Measurements from ENCODE around the gene NYNRIN.

The NYNRIN gene

GRCh38 chr14:24430143-24430681 lies 31.4 kb downstream of the NYNRIN start:
- peak overlapping the region; percentile 89 to 97 (median 93) for H3K9ac ChIP-seq (ENCODE audit: low read length in 5 of 5)
- H3K4me1 ChIP-seq (ENCODE audit: control insufficient read depth in 5 of 5, insufficient read depth in 5 of 5, low read length in 5 of 5), result peaks cover 9 to 53% (median 47%) of the 10 kb centered on the region in 5 donors
- H3K4me3 ChIP-seq (ENCODE audit: low read depth in 1 of 5, low read length in 5 of 5), result peak overlapping the region; percentile 80 to 92 (median 89)
- peak overlapping the region; percentile 99 for H3K27ac ChIP-seq (ENCODE audit: low read depth, low read length)
- no peaks in the 10 kb centered on the region for H3K27me3 ChIP-seq (ENCODE audit: control insufficient read depth in 5 of 5, insufficient read depth in 4 of 5, low read length in 5 of 5)
- H3K9me3 ChIP-seq (ENCODE audit: control insufficient read depth in 5 of 5, low read length in 5 of 5), result no peaks in the 10 kb centered on the region
- H3K36me3 ChIP-seq (ENCODE audit: control insufficient read depth in 5 of 5, insufficient read depth in 5 of 5, low read length in 5 of 5), result peaks cover 13 to 33% (median 24%) of the 10 kb centered on the region in 5 donors

DNA sequence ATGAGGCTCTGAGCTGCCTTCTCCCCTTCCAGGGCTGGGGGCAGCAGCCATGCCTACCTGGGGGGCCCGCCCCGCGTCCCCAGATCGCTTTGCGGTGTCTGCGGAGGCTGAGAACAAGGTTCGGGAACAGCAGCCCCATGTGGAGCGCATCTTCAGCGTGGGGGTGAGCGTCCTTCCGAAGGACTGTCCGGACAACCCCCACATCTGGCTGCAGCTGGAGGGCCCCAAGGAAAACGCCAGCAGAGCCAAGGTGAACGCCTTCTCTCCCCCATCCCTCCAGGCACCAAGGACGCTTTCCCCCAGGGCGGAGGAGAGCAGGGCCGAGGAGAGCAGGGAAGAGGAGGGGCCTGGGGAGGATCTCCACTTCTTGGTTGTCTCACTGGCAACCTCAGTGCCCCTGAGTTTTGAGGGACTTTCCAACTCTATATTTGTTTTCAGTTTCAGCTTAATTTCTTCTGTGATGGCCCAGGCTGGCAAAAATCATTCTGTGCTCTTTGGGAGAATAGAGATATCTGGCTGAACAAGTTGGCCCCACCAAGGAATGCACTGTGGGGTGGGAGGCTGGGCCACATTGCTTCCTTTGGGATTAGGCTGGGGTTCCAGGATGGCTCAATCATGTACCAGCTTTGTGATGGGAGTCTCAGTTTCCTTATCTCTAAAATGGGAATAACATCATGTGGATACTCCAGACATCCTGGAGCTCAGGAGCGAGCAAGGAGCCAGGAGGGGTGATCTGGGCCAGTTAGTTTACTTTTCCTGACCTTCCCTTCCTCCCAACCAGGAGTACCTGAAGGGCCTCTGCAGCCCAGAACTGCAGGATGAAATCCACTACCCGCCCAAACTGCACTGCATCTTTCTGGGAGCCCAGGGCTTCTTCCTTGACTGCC lies 32.1 kb downstream of the NYNRIN start:
- Histone ChIP-seq H3K27me3 (ENCODE audit: control insufficient read depth in 5 of 5, insufficient read depth in 4 of 5, low read length in 5 of 5) (no peaks in the 10 kb centered on the region), H3K36me3 (ENCODE audit: control insufficient read depth in 5 of 5, insufficient read depth in 5 of 5, low read length in 5 of 5) (peaks cover 13 to 34% (median 27%) of the 10 kb centered on the region in 5 donors), H3K4me1 (ENCODE audit: control insufficient read depth in 5 of 5, insufficient read depth in 5 of 5, low read length in 5 of 5) (peaks cover 10 to 53% (median 46%) of the 10 kb centered on the region in 5 donors), H3K9ac (ENCODE audit: low read length in 5 of 5) (peak overlapping the region; percentile 89 to 97 (median 93)), H3K9me3 (ENCODE audit: control insufficient read depth in 5 of 5, low read length in 5 of 5) (no peaks in the 10 kb centered on the region), H3K27ac (ENCODE audit: low read depth, low read length) (peak overlapping the region; percentile 99), H3K4me3 (ENCODE audit: low read depth in 1 of 5, low read length in 5 of 5) (peak overlapping the region; percentile 80 to 92 (median 89))

DNA sequence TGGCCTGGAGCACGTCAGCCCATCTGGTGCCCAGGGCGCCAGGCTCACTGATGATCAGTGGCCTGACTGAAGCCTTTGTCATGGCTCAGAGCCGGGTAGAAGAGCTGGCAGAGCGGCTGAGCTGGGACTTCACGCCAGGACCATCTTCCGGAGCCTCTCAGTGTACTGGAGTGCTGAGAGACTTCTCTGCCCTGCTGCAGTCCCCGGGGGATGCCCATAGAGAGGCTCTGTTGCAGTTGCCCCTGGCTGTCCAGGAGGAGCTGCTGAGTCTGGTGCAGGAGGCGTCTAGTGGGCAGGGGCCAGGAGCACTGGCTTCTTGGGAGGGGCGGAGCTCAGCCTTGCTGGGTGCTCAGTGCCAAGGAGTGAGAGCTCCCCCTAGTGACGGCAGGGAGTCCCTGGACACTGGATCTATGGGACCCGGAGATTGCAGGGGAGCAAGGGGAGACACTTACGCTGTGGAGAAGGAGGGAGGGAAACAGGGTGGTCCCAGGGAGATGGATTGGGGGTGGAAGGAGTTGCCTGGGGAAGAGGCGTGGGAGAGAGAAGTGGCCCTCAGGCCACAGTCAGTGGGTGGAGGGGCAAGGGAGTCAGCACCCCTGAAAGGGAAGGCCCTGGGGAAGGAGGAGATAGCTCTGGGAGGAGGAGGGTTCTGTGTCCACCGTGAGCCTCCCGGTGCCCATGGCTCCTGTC lies 32.9 kb downstream of the NYNRIN start:
- Histone ChIP-seq H3K36me3 (ENCODE audit: control insufficient read depth in 5 of 5, insufficient read depth in 5 of 5, low read length in 5 of 5) (peaks cover 13 to 38% (median 30%) of the 10 kb centered on the region in 5 donors), H3K9me3 (ENCODE audit: control insufficient read depth in 5 of 5, low read length in 5 of 5) (no peaks in the 10 kb centered on the region), H3K27ac (ENCODE audit: low read depth, low read length) (peak overlapping the region; percentile 99), H3K4me1 (ENCODE audit: control insufficient read depth in 5 of 5, insufficient read depth in 5 of 5, low read length in 5 of 5) (peaks cover 11 to 61% (median 54%) of the 10 kb centered on the region in 5 donors), H3K27me3 (ENCODE audit: control insufficient read depth in 5 of 5, insufficient read depth in 4 of 5, low read length in 5 of 5) (no peaks in the 10 kb centered on the region), H3K4me3 (ENCODE audit: low read depth in 1 of 5, low read length in 5 of 5) (peak overlapping the region; percentile 80 to 92 (median 89)), H3K9ac (ENCODE audit: low read length in 5 of 5) (peak overlapping the region in 4 of 5 donors; percentile 89 to 97 (median 94))

DNA sequence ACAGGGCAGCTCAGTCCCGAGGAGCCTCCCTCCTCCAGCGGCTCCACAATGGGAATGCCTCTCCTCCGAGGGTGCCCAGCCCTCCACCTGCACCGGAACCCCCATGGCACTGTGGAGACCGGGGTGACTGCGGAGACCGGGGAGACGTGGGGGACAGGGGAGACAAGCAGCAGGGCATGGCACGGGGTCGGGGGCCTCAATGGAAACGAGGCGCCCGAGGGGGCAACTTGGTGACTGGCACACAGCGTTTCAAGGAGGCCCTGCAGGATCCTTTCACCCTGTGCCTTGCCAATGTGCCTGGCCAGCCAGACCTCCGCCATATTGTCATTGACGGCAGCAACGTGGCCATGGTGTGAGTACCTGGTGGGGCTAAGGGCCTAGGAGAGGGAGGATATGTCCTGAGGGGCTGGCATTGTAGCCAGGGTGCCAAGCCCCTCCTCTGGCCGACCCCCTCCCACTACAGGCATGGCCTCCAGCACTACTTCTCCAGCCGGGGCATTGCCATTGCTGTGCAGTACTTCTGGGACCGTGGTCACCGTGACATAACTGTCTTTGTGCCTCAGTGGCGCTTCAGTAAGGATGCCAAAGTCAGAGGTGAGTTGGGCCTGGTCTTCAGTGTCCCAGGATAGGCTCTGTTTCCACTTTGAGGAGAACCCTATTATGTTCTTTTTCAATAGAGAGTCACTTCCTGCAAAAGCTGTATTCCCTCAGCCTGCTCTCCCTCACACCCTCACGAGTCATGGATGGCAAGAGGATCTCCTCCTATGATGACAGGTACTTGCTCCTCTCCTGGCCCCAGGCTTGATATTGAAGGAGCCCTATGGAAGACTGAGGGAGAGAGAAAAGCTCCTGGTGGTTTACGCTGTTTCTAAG lies 33.7 kb downstream of the NYNRIN start:
- Histone ChIP-seq H3K4me3 (ENCODE audit: low read depth in 1 of 5, low read length in 5 of 5) (peak overlapping the region in 3 of 5 donors; percentile 14 to 91 (median 80)), H3K9ac (ENCODE audit: low read length in 5 of 5) (peak overlapping the region in 4 of 5 donors; percentile 7 to 77 (median 35)), H3K27me3 (ENCODE audit: control insufficient read depth in 5 of 5, insufficient read depth in 4 of 5, low read length in 5 of 5) (no peaks in the 10 kb centered on the region), H3K36me3 (ENCODE audit: control insufficient read depth in 5 of 5, insufficient read depth in 5 of 5, low read length in 5 of 5) (peaks cover 13 to 46% (median 37%) of the 10 kb centered on the region in 5 donors), H3K27ac (ENCODE audit: low read depth, low read length) (peak overlapping the region; percentile 99), H3K4me1 (ENCODE audit: control insufficient read depth in 5 of 5, insufficient read depth in 5 of 5, low read length in 5 of 5) (peaks cover 13 to 69% (median 62%) of the 10 kb centered on the region in 5 donors), H3K9me3 (ENCODE audit: control insufficient read depth in 5 of 5, low read length in 5 of 5) (no peaks in the 10 kb centered on the region)

DNA sequence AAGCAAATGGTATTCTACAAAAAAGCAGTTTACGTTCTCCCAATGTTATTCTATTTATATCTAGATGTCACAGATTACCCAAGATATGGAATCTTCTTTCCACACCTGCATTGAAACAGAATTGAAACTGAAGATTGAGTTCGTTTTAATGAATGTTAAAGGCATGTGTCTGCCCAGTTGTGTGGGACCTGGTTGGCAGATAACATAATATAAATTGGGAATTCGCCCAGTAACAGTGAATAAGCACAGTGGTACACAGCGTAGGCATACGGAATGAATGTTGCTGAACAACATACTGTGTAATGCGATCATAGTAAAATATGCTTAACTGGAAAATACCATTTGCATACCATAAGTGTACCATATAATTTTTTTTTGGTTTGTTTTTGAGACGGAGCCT lies 35.2 kb downstream of the NYNRIN start:
- Histone ChIP-seq H3K27me3 (ENCODE audit: control insufficient read depth in 5 of 5, insufficient read depth in 4 of 5, low read length in 5 of 5) (no peaks in the 10 kb centered on the region), H3K9ac (ENCODE audit: low read length in 5 of 5) (no peak overlapping the region), H3K4me3 (ENCODE audit: low read depth in 1 of 5, low read length in 5 of 5) (no peak overlapping the region), H3K4me1 (ENCODE audit: control insufficient read depth in 5 of 5, insufficient read depth in 5 of 5, low read length in 5 of 5) (peaks cover 15 to 79% (median 60%) of the 10 kb centered on the region in 5 donors), H3K36me3 (ENCODE audit: control insufficient read depth in 5 of 5, insufficient read depth in 5 of 5, low read length in 5 of 5) (peaks cover 21 to 61% (median 52%) of the 10 kb centered on the region in 5 donors), H3K9me3 (ENCODE audit: control insufficient read depth in 5 of 5, low read length in 5 of 5) (no peaks in the 10 kb centered on the region), H3K27ac (ENCODE audit: low read depth, low read length) (peak overlapping the region; percentile 99)

GRCh38 chr14:24434676-24435075 lies 35.9 kb downstream of the NYNRIN start:
- H3K4me1 ChIP-seq (ENCODE audit: control insufficient read depth in 5 of 5, insufficient read depth in 5 of 5, low read length in 5 of 5), result peaks cover 15 to 77% (median 55%) of the 10 kb centered on the region in 5 donors
- H3K9ac ChIP-seq (ENCODE audit: low read length in 5 of 5), result peak overlapping the region in 2 of 5 donors; percentile 0 to 36
- peaks cover 21 to 68% (median 58%) of the 10 kb centered on the region in 5 donors for H3K36me3 ChIP-seq (ENCODE audit: control insufficient read depth in 5 of 5, insufficient read depth in 5 of 5, low read length in 5 of 5)
- no peaks in the 10 kb centered on the region for H3K9me3 ChIP-seq (ENCODE audit: control insufficient read depth in 5 of 5, low read length in 5 of 5)
- H3K27me3 ChIP-seq (ENCODE audit: control insufficient read depth in 5 of 5, insufficient read depth in 4 of 5, low read length in 5 of 5), result no peaks in the 10 kb centered on the region
- no peak overlapping the region for H3K4me3 ChIP-seq (ENCODE audit: low read depth in 1 of 5, low read length in 5 of 5)
- peak overlapping the region; percentile 99 for H3K27ac ChIP-seq (ENCODE audit: low read depth, low read length)

GRCh38 chr14:24435192-24435810 lies 36.5 kb downstream of the NYNRIN start:
- H3K9me3 ChIP-seq (ENCODE audit: control insufficient read depth in 5 of 5, low read length in 5 of 5), result no peaks in the 10 kb centered on the region
- peak overlapping the region; percentile 99 for H3K27ac ChIP-seq (ENCODE audit: low read depth, low read length)
- H3K4me1 ChIP-seq (ENCODE audit: control insufficient read depth in 5 of 5, insufficient read depth in 5 of 5, low read length in 5 of 5), result peaks cover 15 to 82% (median 61%) of the 10 kb centered on the region in 5 donors
- no peaks in the 10 kb centered on the region for H3K27me3 ChIP-seq (ENCODE audit: control insufficient read depth in 5 of 5, insufficient read depth in 4 of 5, low read length in 5 of 5)
- peak overlapping the region in 2 of 5 donors; percentile 0 to 5 for H3K9ac ChIP-seq (ENCODE audit: low read length in 5 of 5)
- no peak overlapping the region for H3K4me3 ChIP-seq (ENCODE audit: low read depth in 1 of 5, low read length in 5 of 5)
- H3K36me3 ChIP-seq (ENCODE audit: control insufficient read depth in 5 of 5, insufficient read depth in 5 of 5, low read length in 5 of 5), result peaks cover 21 to 74% (median 64%) of the 10 kb centered on the region in 5 donors

GRCh38 chr14:24435998-24436354 lies 37.2 kb downstream of the NYNRIN start:
- Histone ChIP-seq H3K4me1 (ENCODE audit: control insufficient read depth in 5 of 5, insufficient read depth in 5 of 5, low read length in 5 of 5) (peaks cover 15 to 82% (median 61%) of the 10 kb centered on the region in 5 donors), H3K27ac (ENCODE audit: low read depth, low read length) (peak overlapping the region; percentile 99), H3K36me3 (ENCODE audit: control insufficient read depth in 5 of 5, insufficient read depth in 5 of 5, low read length in 5 of 5) (peaks cover 21 to 80% (median 71%) of the 10 kb centered on the region in 5 donors), H3K27me3 (ENCODE audit: control insufficient read depth in 5 of 5, insufficient read depth in 4 of 5, low read length in 5 of 5) (no peaks in the 10 kb centered on the region), H3K4me3 (ENCODE audit: low read depth in 1 of 5, low read length in 5 of 5) (no peak overlapping the region), H3K9me3 (ENCODE audit: control insufficient read depth in 5 of 5, low read length in 5 of 5) (no peaks in the 10 kb centered on the region), H3K9ac (ENCODE audit: low read length in 5 of 5) (peak overlapping the region; percentile 11 to 78 (median 42))
